ENCODE results near the gene KLF6.

KLF6 gene

GRCh38 chr10:3786295-3787015 lies 1.4 kb upstream of the KLF6 start:
- no peak for FAIRE-seq

- FAIRE-seq, result no peak
Observed at GRCh38 chr10:3785851-3786271, 852 bp upstream of the KLF6 start.

GRCh38 chr10:3785251-3785850 lies 342 bp upstream of the KLF6 start:
- no peak for FAIRE-seq

- no peak for FAIRE-seq
Observed at GRCh38 chr10:3783682-3784432, 1.2 kb downstream of the KLF6 start.

GRCh38 chr10:3783316-3783681 lies 1.7 kb downstream of the KLF6 start:
- no peak for FAIRE-seq

- no peak for FAIRE-seq
Observed at GRCh38 chr10:3782451-3783315, 2.3 kb downstream of the KLF6 start.

GRCh38 chr10:3782146-3782450 lies 2.9 kb downstream of the KLF6 start:
- FAIRE-seq, result no peak

- FAIRE-seq, result no peak
Observed at GRCh38 chr10:3781468-3782145, 3.4 kb downstream of the KLF6 start.

- no peak for FAIRE-seq
Observed at GRCh38 chr10:3780771-3781467, 4.1 kb downstream of the KLF6 start.

- FAIRE-seq, result no peak
Observed at GRCh38 chr10:3780021-3780770, 4.8 kb downstream of the KLF6 start.

- FAIRE-seq, result no peak
Observed at GRCh38 chr10:3779158-3779741, 5.8 kb downstream of the KLF6 start.

- no peak for FAIRE-seq
Observed at GRCh38 chr10:3778692-3779157, 6.3 kb downstream of the KLF6 start.

- FAIRE-seq, result no peak
Observed at GRCh38 chr10:3777981-3778691, 6.9 kb downstream of the KLF6 start.

- FAIRE-seq, result no peak
Observed at GRCh38 chr10:3776796-3777571, 8.0 kb downstream of the KLF6 start.

GRCh38 chr10:3775696-3776551 lies 9.1 kb downstream of the KLF6 start:
- FAIRE-seq, result no peak

- no peak for FAIRE-seq
Observed at GRCh38 chr10:3774814-3775695, 10.0 kb downstream of the KLF6 start.
